HepG2 (cell line): Measurements from ENCODE around the gene CAPZB. TPM values are rescaled to one million over a fixed set of nuclear protein-coding genes. Genes with fewer than 3 reads are reported as not detected.

Experiments used
- ATAC-seq: fragments of 200-7000 bp; cut with Tn5 transposase; 3 replicates; pipeline ENCODE4 v1.9.1; 2020; ENCODE audit warnings: mild to moderate bottlenecking, moderate library complexity
- BruUV-seq: library from RNA; stranded (reverse); fragments of 400-500 nt; replicated peaks from 2 replicates; lab custom pipeline; 2021; lab: Mats Ljungman, UMichigan
- CTCF ChIA-PET: fragments of 300-600 bp; formaldehyde crosslinking; extraction: SDS; loops from one replicate; lab custom pipeline; 2021; ENCODE audit warnings: low total read pairs, inconsistent platforms, low intra/inter-chr PET ratio; lab: Yijun Ruan, JAX
- POLR2A ChIA-PET: fragments of 350-600 bp; sonication (Branson Sonifier 250); formaldehyde crosslinking; loops from one replicate; lab custom pipeline; 2020; ENCODE audit warnings: antibody characterized with exemption, inconsistent platforms; lab: Yijun Ruan, JAX
- DNase-seq: peaks from one replicate; pipeline ENCODE4 v3.0.0-alpha.2; 2015; ENCODE audit warnings: low spot score
- FAIRE-seq: peaks from 3 replicates; lab custom pipeline; 2011; peaks lifted over from hg19 to GRCh38; lab: Jason Lieb, UNC
- H2AFZ ChIP-seq: one replicate; pipeline ENCODE4 v1.6.1; 2011; ENCODE audit warnings: low read length, inconsistent platforms
- H3K27ac ChIP-seq: fragments of 300-600 bp; 3 replicates; pipeline ENCODE4 v1.8.0; 2011; ENCODE audit warnings: mixed run types, mild to moderate bottlenecking, mixed read lengths, low read length, inconsistent platforms; ENCODE audit not compliant: insufficient read depth; ENCODE audit errors: extremely low read length
- H3K27me3 ChIP-seq, 2 experiments: fragments of 200-600 bp in 1 of 2; 2 replicates in 1 of 2; 3 replicates in 1 of 2; pipeline versions ENCODE4 v1.6.0 to v1.8.0; 2011; ENCODE audit warnings: low read length in 2 of 2, mild to moderate bottlenecking in 2 of 2, moderate library complexity in 2 of 2, inconsistent platforms in 1 of 2; ENCODE audit not compliant: insufficient read depth in 2 of 2, control insufficient read depth in 1 of 2
- H3K36me3 ChIP-seq, 2 experiments: fragments of 200-600 bp in 1 of 2; replicated peaks in 1 of 2; 2 replicates in 1 of 2; 3 replicates in 1 of 2; pipeline versions ENCODE4 v1.5.1 to v1.8.0; 2011; ENCODE audit warnings: low read length in 2 of 2, inconsistent platforms in 1 of 2; ENCODE audit not compliant: insufficient read depth in 2 of 2, control insufficient read depth in 1 of 2
- H3K4me1 ChIP-seq: 2 replicates; pipeline ENCODE4 v1.5.1; 2012; ENCODE audit warnings: low read length, inconsistent platforms; ENCODE audit not compliant: insufficient read depth
- H3K4me2 ChIP-seq: 2 replicates; pipeline ENCODE4 v1.6.0; 2011; ENCODE audit warnings: low read depth, low read length, inconsistent platforms
- H3K4me3 ChIP-seq, 3 experiments: fragments of 200-600 bp in 1 of 3; sonication (generic), shearing (Covaris generic) in 1 of 3; replicated peaks in 1 of 3; 2 replicates each; pipeline ENCODE4 v1.5.1; 2011 to 2016; ENCODE audit warnings: low read length in 3 of 3, inconsistent platforms in 2 of 3, low read depth in 2 of 3, mild to moderate bottlenecking in 2 of 3, control low read depth in 1 of 3, mixed read lengths in 1 of 3; ENCODE audit not compliant: insufficient read depth in 1 of 3
- H3K79me2 ChIP-seq: one replicate; pipeline ENCODE4 v1.6.1; 2011; ENCODE audit warnings: low read length, inconsistent platforms; ENCODE audit not compliant: insufficient read depth
- H3K9ac ChIP-seq: 2 replicates; pipeline ENCODE4 v1.6.0; 2011; ENCODE audit warnings: mild to moderate bottlenecking, low read depth, low read length, inconsistent platforms; ENCODE audit not compliant: insufficient read depth
- H3K9me3 ChIP-seq: 2 replicates; pipeline ENCODE4 v1.5.1; 2012; ENCODE audit warnings: mild to moderate bottlenecking, low read length
- H4K20me1 ChIP-seq: 2 replicates; pipeline ENCODE4 v1.6.0; 2011; ENCODE audit warnings: inconsistent platforms, mild to moderate bottlenecking, low read length, moderate library complexity; ENCODE audit not compliant: insufficient read depth
- AKAP8 ChIP-seq: sonication (generic); formaldehyde crosslinking; IDR thresholded peaks from 2 replicates; pipeline ENCODE4 v1.5.1; 2020; ENCODE audit warnings: mild to moderate bottlenecking, missing genetic modification reagents
- BCLAF1 ChIP-seq: fragments of 450-650 bp; IDR thresholded peaks from 2 replicates; pipeline ENCODE4 v1.6.1; 2017; ENCODE audit warnings: mild to moderate bottlenecking
- HOXA5 ChIP-seq: sonication (generic); formaldehyde crosslinking; IDR thresholded peaks from 2 replicates; pipeline ENCODE4 v1.4.0; 2020; ENCODE audit warnings: missing genetic modification reagents
- ZFAT ChIP-seq: sonication (generic); formaldehyde crosslinking; conservative IDR thresholded peaks from 2 replicates; pipeline ENCODE4 v1.8.1; 2023; ENCODE audit warnings: missing genetic modification reagents, inconsistent platforms
- WGBS: methylation state at CpG from one replicate; pipeline ENCODE4 v1.1.6; 2017; ENCODE audit warnings: low lambda C conversion rate; 5-methylcytosine and 5-hydroxymethylcytosine counted together
- in situ Hi-C: cut with HindIII; loops from 2 replicates; pipeline ENCODE4 v1.10.0; 2017; ENCODE audit warnings: low pct_unique_long_range_greater_than_20kb; ENCODE audit not compliant: extremely low pct_ligation_motif_present
- intact Hi-C: fragments of 100-400 bp; cut with micrococcal nuclease; formaldehyde crosslinking; loops from one replicate; pipeline ENCODE4 v1.10.0; 2022; ENCODE audit not compliant: unreplicated experiment
- polyA plus RNA-seq, 8 experiments: library from polyadenylated mRNA; depleted of rRNA in 3 of 8; stranded (reverse) in 7 of 8; unstranded in 1 of 8; fragments of >200 nt; fragmentation: Illumina TruSeq in 4 of 8; extraction: Trizol in 4 of 8; gene quantifications; 2 replicates each; pipeline versions ENCODE4 v1.2.1 to v1.2.3, GENCODE V29; 2011 to 2016; ENCODE audit warnings: low read depth in 4 of 8, missing spikeins in 1 of 8, mixed read lengths in 1 of 8; ENCODE audit not compliant: insufficient read depth in 1 of 8
- total RNA-seq, 5 experiments: library from RNA; depleted of rRNA; stranded (reverse); fragments of >200 nt; fragmentation: Illumina TruSeq; extraction: Trizol; gene quantifications; 2 replicates each; pipeline ENCODE4 v1.2.3, GENCODE V29; 2016; ENCODE audit warnings: low read depth in 1 of 5

Gene CAPZB
- total and polyA plus RNA-seq, 2 of the 13 experiments (the other 11 are each of a cell fraction or from before 2014, with no cell fraction given), result 58.9 to 76.9 TPM

- TF ChIP-seq BCLAF1 (no peak), AKAP8 (no peak), HOXA5 (CRISPR knock-in tag) (no peak)
- TF ChIP-seq, all 625 proteins: peak for 0
These were observed 11.2 kb upstream of the CAPZB start (continued) for GRCh38 chr1:19496527-19496874.

GRCh38 chr1:19495799-19496526 is 10.6 kb upstream of the CAPZB start:
- intact Hi-C loops, result no loop called here
- H3K4me1 ChIP-seq, result peaks cover 12% of the 10 kb centered on the region
- no peak for FAIRE-seq
- CTCF ChIA-PET, result no interaction called here
- no peak overlapping the region for H3K4me2 ChIP-seq
- no peaks in the 10 kb centered on the region for H3K79me2 ChIP-seq
- H3K4me3 ChIP-seq, result no peak overlapping the region
- no peak overlapping the region for H3K27ac ChIP-seq
- POLR2A ChIA-PET, result interaction anchor here (1.1 kb wide), 1 partner anchor 11 kb away, joined by 3 read pairs; the partner anchor contains the start of gene CAPZB
- in situ Hi-C loops, result no loop called here
- H2AFZ ChIP-seq, result no peak overlapping the region
- no peak overlapping the region for H3K9ac ChIP-seq
- H3K36me3 ChIP-seq, result no peaks in the 10 kb centered on the region
- no peaks in the 10 kb centered on the region for H3K9me3 ChIP-seq
- 17% methylated on average over 3 of the region's 3 CpGs for WGBS
- BruUV-seq, result no TSS peak
- TF ChIP-seq ZFAT, result no peak
- TF ChIP-seq, all 625 proteins: peak for 0
- DNase-seq (no peak), ATAC-seq (no peak)
- no peaks in the 10 kb centered on the region for H4K20me1 ChIP-seq
- H3K27me3 ChIP-seq, result 0 out of 5 replicates have a peak, but pooled peaks cover 0 to 2% of the 10 kb centered on the region in 2 experiments
